COR-L47 (cell line): ENCODE measurements around the gene GRIA1.

Experiments
- DNase-seq: peaks from one replicate; lab custom pipeline; 2025; lab: John Stamatoyannopoulos, UW

Gene GRIA1

DNA sequence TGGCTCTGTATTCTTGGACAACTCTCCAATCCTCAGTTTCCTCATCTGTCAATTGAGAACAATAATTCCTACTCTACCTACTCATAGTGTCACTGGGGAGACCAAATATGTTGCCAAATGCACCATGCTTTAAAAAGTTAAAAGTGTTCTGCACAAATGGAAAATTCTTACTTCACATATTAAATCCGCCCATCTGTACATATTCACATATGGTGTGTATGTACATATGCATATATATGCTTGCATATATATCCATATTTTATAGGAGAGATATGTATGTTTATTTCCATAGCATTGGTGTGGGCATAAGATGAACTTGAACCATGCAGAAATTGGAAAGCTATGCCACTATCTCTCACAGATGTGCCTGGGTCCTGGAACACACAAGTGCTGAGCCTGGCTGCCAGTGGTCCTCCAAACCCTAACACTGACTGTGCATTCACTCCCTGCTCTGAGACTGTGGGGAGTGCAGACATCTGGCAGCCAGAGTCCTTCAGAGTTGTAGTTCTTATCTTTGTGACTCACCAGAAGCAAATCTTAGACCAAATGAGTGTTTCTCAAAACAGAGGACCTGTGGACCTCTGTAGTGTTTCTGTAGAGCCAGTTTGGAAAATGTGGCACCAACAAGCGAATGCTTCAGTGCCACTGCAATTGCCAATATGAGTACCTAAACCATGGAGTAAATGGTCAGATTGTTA, 168.7 kb downstream of the GRIA1 start:
- no peak for DNase-seq

GRCh38 chr5:153660919-153661318, 170.4 kb downstream of the GRIA1 start:
- DNase-seq = no peak

- no peak for DNase-seq
These were observed 171.4 kb downstream of the GRIA1 start for GRCh38 chr5:153661897-153662296.

GRCh38 chr5:153670101-153670500, 179.6 kb downstream of the GRIA1 start:
- DNase-seq = no peak

- no peak for DNase-seq
These were observed 181.3 kb downstream of the GRIA1 start for GRCh38 chr5:153671653-153672346.

DNA sequence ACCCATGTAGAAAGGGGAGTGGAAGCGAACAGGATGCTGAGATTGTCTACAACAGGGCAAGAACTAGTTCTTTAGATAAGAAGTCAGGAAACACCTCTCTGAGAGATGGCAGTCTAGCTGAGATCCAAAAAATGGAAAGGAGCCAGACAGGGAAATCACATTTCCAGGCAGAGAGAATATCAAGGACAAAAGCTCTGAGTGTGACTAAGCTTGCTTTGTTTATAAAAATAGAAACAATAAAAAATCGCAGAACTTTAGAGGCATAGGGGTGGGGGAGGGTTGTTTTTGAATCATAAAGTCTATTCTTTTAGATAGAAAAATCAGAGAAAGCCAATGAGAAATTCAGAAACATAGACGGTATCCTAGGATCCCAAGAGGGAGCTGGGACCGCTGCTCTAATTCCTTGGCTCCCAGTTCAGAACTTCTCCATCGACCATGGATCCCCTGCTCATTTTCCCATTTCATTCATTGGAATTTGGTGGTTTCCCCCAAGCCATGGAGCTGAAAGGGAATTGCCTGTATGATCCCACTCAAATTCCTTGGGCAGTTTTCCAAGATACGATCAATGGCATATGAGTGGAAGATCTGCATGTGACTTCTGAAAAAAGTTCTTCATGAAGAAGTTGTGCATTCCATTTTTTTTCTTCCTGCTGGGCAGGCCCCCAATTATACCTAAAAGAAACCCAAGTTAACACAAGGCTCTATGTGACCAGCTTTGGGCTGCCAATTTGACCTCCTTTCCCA, 182.0 kb downstream of the GRIA1 start:
- no peak for DNase-seq

DNA sequence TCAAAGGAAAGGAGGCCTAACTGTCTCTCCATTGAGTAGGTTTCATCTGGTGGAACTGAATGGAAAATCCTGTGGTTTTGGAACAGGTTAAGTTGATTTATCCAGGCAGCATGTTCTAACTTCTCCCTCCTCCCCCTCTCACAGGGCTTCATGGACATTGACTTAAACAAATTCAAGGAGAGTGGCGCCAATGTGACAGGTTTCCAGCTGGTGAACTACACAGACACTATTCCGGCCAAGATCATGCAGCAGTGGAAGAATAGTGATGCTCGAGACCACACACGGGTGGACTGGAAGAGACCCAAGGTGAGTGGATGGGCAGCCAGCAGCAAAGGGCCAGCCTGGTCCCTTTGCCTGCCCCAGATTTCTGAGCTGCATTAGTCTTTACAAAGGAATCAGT, 183.9 kb downstream of the GRIA1 start:
- no peak for DNase-seq

- no peak for DNase-seq
These were observed 185.9 kb downstream of the GRIA1 start for GRCh38 chr5:153676406-153676805.

DNA sequence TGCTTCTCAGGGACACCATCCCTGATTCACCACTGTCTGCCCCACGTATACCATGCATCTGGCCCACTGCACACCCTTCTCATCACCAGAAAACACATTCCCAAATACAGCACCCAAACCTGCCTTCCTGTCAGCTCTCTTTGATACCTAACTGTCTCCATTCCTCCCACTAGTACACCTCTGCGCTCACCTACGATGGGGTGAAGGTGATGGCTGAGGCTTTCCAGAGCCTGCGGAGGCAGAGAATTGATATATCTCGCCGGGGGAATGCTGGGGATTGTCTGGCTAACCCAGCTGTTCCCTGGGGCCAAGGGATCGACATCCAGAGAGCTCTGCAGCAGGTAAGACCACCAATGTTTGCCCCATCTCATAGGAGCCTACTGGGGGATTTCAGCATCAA, 186.4 kb downstream of the GRIA1 start:
- DNase-seq = no peak

- peak; percentile 8 for DNase-seq
These were observed 188.3 kb downstream of the GRIA1 start for GRCh38 chr5:153678617-153679329.

GRCh38 chr5:153690236-153690635, 199.8 kb downstream of the GRIA1 start:
- DNase-seq = no peak

GRCh38 chr5:153696256-153696655, 205.8 kb downstream of the GRIA1 start:
- no peak for DNase-seq

- DNase-seq = no peak
These were observed 208.6 kb downstream of the GRIA1 start for GRCh38 chr5:153699035-153699434.

GRCh38 chr5:153700940-153701339, 210.5 kb downstream of the GRIA1 start:
- DNase-seq = peak; percentile 17

GRCh38 chr5:153702265-153702664, 211.8 kb downstream of the GRIA1 start:
- DNase-seq = no peak

GRCh38 chr5:153704110-153704509, 213.6 kb downstream of the GRIA1 start:
- no peak for DNase-seq

DNA sequence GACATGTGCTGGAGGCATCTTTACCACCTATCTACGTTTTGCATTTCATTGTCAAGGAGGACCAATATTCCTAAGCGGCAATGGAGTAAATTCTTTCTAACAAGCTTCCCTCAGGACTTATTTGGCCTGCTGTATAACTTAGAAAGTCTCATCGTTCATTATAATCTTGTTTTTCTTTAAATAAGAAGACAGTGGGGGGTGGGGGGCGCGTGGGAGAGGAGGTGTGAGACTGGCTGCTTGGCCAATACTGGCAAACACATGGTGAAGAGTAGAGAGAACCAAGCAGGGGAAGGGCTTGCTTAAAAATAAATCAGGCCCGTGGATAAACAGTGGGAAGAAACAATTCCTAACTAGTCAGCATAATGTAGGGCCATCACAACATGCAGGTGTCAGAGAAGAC, 217.2 kb downstream of the GRIA1 start:
- no peak for DNase-seq

- no peak for DNase-seq
These were observed 221.3 kb downstream of the GRIA1 start for GRCh38 chr5:153711755-153712154.

DNA sequence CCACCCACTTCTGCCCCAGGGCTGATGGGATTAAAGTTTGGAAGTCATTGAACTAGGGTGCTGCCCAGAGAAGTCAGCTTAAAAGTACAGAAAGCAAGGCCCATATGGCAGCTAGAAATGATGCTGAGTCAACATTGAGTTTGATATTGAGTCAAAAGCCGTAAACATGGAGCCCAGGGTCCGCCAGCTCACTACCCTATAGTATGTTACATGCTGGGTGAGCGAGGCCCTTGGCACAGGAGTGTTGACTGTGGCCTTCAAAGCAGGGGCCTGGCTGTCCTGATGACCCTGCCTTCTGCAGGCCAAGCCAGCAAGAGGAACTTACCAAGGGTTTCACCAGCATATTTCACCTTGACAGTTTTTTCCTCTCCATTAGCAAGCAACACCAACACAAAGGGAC, 222.5 kb downstream of the GRIA1 start:
- DNase-seq = no peak

DNA sequence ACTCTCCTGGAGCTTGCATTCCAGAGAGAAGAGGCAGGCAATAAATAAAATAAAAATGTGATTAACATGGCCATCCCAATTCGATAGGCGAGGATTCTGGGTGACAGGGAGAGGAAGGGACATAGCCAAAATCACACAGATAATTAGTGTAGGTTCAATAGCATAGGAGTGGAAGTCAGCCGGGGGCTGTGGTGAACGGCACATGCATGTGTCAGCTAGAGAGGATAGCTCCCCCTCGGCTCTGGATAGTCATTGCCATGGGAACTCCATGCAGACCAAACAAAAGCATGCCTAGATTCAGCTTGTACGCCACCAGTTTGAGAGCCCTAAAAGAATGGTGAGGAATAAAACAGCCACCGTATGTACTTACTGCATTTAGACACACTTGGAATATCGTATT, 223.5 kb downstream of the GRIA1 start:
- no peak for DNase-seq

DNA sequence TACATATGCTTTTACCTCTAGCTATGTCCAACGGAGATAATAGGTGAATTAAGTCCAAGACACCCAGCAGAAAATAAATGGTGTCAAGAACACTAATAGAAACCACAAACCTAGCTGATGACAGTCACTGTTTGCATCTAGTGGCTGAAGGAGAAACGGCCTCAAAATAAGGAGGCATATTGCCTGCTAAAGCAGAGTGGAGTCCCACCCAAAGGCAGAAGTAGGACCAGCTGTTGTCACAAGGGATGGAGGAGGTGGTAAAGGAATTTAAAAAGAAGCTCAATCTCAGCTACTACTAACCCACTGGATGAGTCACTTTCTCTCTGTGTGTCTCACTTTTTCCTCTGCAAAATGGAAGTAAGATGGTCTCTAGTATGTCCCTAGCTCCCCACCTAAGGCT, 224.3 kb downstream of the GRIA1 start:
- no peak for DNase-seq

DNA sequence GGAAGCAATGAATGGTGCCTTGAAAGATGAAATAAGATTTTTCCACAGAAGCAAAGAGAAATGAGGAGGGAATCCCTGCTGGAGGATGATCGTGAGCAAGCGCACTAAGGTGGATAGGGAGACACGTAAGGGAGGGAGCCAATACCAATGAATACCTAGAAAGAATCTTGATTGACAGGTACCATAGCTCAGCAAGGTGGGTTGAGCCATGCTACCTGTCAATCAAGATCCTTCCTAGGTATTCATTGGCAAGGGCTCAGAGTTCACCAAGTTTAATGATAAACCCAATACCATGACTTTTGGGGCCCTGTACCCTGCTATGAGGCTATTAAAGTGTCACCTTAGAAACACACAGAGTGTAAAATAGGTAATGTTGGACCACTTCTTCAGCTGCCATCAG, 226.8 kb downstream of the GRIA1 start:
- DNase-seq = no peak

DNA sequence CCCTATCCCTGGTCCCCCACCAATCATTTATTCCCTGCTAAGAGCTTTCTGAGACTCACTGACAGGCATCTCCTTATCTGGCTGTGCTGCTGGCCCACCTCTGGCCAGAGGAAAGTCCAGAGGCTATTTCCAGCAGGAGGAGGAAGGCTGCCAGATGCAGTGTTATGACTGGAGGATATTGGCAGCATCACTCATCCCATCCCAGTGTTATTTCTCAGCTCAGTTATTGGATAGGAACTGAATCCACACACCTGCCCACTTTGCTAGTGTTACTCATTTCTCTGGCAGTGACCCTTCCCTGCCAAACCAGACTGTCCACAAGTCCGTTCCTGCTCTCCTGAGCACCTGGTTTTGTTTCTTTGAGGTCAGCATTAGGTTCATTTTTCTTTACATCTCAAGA, 228.2 kb downstream of the GRIA1 start:
- no peak for DNase-seq
